ENCODE results near the gene SLC25A17.

- TF ChIP-seq, protein P1, sequence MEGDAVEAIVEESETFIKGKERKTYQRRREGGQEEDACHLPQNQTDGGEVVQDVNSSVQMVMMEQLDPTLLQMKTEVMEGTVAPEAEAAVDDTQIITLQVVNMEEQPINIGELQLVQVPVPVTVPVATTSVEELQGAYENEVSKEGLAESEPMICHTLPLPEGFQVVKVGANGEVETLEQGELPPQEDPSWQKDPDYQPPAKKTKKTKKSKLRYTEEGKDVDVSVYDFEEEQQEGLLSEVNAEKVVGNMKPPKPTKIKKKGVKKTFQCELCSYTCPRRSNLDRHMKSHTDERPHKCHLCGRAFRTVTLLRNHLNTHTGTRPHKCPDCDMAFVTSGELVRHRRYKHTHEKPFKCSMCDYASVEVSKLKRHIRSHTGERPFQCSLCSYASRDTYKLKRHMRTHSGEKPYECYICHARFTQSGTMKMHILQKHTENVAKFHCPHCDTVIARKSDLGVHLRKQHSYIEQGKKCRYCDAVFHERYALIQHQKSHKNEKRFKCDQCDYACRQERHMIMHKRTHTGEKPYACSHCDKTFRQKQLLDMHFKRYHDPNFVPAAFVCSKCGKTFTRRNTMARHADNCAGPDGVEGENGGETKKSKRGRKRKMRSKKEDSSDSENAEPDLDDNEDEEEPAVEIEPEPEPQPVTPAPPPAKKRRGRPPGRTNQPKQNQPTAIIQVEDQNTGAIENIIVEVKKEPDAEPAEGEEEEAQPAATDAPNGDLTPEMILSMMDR (optimal IDR thresholded peaks at IDR 0.05 in 1 of 3, IDR thresholded peaks at IDR 0.05 in 1 of 3, conservative IDR thresholded peaks at IDR 0.05 in 1 of 3; ENCODE audit: extremely low read depth in 1 of 3, insufficient read depth in 2 of 3, low read length in 3 of 3) = no peak
- no peak for TF ChIP-seq EZH2 (IDR thresholded peaks at IDR 0.05; ENCODE audit: low read length)
These were observed 8.0 kb upstream of the SLC25A17 start for GRCh38 chr22:40826984-40827741.
